Measurements from ENCODE around the gene NXPH2.
A peak's percentile ranks its signal among the peaks of the same experiment; 100 is the strongest.

GRCh38 chr2:138827426-138828054 is 47.4 kb upstream of the NXPH2 start:
- TF ChIP-seq CTCF (IDR thresholded peaks at IDR 0.05; ENCODE audit: low read depth, low read length) (peak; percentile 77), EZH2phosphoT487 (IDR thresholded peaks at IDR 0.05; ENCODE audit: low read depth) (no peak)

Data from OCI-LY3 (cell line).